Mucosa of descending colon (tissue), 3 donors: ENCODE results near the gene SLC26A8. TPM values are rescaled to one million over a fixed set of nuclear protein-coding genes. Genes with fewer than 3 reads are reported as not detected.
A peak's percentile ranks its signal among the peaks of the same experiment; 100 is the strongest.

Experiments
- ATAC-seq: fragments of 200-7000 bp; cut with Tn5 transposase; one replicate; pipeline ENCODE4 v1.9.1; 2020; ENCODE audit warnings: mild to moderate bottlenecking, moderate library complexity
- DNase-seq, 3 donors: peaks; one replicate each; pipeline ENCODE4 v3.0.0-alpha.2; 2020
- H3K36me3 ChIP-seq: fragments of 200-600 bp; one replicate; pipeline ENCODE4 v1.8.0; 2021; ENCODE audit warnings: low read depth, mild to moderate bottlenecking
- H3K4me1 ChIP-seq: fragments of 200-600 bp; one replicate; pipeline ENCODE4 v1.8.0; 2021; ENCODE audit warnings: low read depth, mild to moderate bottlenecking
- H3K4me3 ChIP-seq: fragments of 200-600 bp; one replicate; pipeline ENCODE4 v1.8.0; 2021; ENCODE audit warnings: mild to moderate bottlenecking
- H3K9me3 ChIP-seq: fragments of 200-600 bp; one replicate; pipeline ENCODE4 v1.8.0; 2021; ENCODE audit warnings: mild to moderate bottlenecking
- intact Hi-C, 2 donors: fragments of 100-400 bp; cut with DNase I in 1 of 2; cut with micrococcal nuclease in 1 of 2; formaldehyde crosslinking; loops; one replicate each; pipeline versions ENCODE4 v1.11.0 to v1.11.1; 2022; cut with DNase I, micrococcal nuclease
- total RNA-seq, 3 donors: library from RNA; stranded (reverse); fragmentation: NEBNext Ultra II Directional in 2 of 3; extraction: Animal tissue kit (Norgen Biotek cat#: 25700) in 2 of 3; gene quantifications; one replicate each; pipeline versions ENCODE4 v1.2.1 to v1.2.4, GENCODE V29; 2021 to 2023
- TF ChIP-seq, protein P1 (sequence below): fragments of 200-600 bp; IDR thresholded peaks from one replicate; pipeline ENCODE4 v1.8.0; 2022; ENCODE audit warnings: antibody characterized with exemption, mild to moderate bottlenecking
- donor health status: DM: no; HTN: no; CAD: no; lungs with moderate emphysema.
- donor health status: DM: no; HTN: no; CAD: no.
- donor health status: DM: no; HTN: yes; CAD: no.

Gene SLC26A8
- total RNA-seq, 3 donors from 2014 or later = 0.28 to 1.0 (median 0.35) TPM

DNA sequence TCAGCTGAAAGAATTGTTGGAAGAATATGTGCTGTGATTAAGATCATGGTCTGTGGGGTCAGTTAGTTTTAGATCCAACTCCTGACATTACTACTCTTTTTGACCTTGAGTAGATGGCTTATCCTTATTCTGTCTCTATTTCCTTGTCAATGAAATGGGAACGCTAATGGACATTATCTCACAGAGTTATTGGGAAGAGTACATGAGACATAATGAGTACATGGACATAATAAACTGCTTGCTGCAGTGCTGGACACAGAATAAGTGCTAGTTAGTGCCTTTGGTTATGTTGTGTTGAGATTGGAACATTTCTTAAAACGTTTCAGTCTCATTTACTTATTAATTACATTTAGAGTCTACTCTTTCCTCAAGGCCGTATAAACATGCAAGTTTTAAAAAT is 45.8 kb upstream of the SLC26A8 start:
- TF ChIP-seq, protein P1, sequence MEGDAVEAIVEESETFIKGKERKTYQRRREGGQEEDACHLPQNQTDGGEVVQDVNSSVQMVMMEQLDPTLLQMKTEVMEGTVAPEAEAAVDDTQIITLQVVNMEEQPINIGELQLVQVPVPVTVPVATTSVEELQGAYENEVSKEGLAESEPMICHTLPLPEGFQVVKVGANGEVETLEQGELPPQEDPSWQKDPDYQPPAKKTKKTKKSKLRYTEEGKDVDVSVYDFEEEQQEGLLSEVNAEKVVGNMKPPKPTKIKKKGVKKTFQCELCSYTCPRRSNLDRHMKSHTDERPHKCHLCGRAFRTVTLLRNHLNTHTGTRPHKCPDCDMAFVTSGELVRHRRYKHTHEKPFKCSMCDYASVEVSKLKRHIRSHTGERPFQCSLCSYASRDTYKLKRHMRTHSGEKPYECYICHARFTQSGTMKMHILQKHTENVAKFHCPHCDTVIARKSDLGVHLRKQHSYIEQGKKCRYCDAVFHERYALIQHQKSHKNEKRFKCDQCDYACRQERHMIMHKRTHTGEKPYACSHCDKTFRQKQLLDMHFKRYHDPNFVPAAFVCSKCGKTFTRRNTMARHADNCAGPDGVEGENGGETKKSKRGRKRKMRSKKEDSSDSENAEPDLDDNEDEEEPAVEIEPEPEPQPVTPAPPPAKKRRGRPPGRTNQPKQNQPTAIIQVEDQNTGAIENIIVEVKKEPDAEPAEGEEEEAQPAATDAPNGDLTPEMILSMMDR = no peak
- Histone ChIP-seq H3K36me3 (no peaks in the 10 kb centered on the region), H3K4me1 (peaks cover 21% of the 10 kb centered on the region), H3K4me3 (no peak overlapping the region), H3K9me3 (no peaks in the 10 kb centered on the region)
- no peak for ATAC-seq
- no peak for DNase-seq
- intact Hi-C loops = no loop called here

DNA sequence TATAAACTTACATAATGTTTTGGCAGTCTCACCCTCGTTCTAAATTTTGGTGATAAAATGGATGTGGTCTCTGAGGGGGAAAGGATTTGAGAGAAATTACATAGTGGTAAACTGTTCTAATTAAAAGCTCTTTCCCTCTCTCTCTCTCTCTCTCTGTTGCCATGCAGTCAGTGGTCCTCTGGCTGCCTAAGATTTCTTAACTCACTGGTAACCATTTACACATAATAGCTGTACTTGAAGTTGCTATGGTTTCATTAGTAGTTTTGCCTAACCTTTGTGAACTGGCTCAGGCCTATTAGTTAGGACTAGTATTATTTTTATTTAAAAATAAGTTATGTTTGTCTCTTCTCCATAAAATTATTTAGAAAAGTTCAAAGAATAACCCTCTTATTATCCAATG is 45.1 kb upstream of the SLC26A8 start:
- DNase-seq = no peak
- TF ChIP-seq, protein P1 = no peak
- Histone ChIP-seq H3K4me3 (no peak overlapping the region), H3K4me1 (peaks cover 26% of the 10 kb centered on the region), H3K9me3 (no peaks in the 10 kb centered on the region), H3K36me3 (no peaks in the 10 kb centered on the region)
- no peak for ATAC-seq
- intact Hi-C loops = no loop called here

DNA sequence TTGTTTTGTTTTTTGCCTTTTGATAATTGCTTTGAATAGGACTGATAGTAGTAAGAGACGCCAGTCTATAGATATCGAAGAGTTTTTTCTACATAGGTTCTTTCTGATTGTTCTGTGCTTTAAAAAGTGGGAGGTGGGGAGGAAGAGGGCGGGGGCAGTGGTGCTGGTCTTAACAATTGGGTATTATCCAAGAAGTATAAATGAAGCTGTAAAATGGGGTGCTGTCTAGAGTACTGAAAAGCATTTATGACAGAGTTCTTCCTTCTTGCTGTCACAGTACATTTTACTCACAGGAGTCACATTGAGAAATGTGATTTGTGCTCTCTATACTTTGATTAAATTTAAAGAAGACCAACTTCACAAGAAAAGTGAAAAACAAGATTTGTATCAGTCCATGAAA is 44.1 kb upstream of the SLC26A8 start:
- Histone ChIP-seq H3K36me3 (no peaks in the 10 kb centered on the region), H3K9me3 (no peaks in the 10 kb centered on the region), H3K4me3 (no peak overlapping the region), H3K4me1 (peaks cover 28% of the 10 kb centered on the region)
- TF ChIP-seq, protein P1 = no peak
- intact Hi-C loops = no loop called here
- DNase-seq (no peak), ATAC-seq (no peak)

DNA sequence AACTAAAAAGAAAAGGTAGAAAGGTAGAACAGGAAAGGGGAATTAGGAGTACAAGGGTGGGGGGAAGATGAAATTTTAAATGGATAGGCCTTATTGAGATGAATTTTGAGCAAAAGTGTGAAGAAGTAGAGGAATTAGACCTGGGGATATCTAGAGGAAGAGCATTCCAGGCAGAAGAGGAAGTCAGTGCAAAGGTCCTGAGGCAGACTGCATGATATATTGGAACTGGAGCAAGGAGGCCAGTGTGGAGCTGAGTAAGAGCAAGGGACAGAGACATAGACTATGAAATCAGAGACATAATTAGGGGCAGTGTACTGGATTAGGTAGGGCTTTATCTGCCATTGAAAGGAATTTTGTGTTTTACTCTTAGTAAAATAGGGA is 43.6 kb upstream of the SLC26A8 start:
- ATAC-seq = peak; percentile 71
- H3K9me3 ChIP-seq = no peaks in the 10 kb centered on the region
- H3K4me1 ChIP-seq = peaks cover 34% of the 10 kb centered on the region
- TF ChIP-seq, protein P1 = no peak
- no peak overlapping the region for H3K4me3 ChIP-seq
- H3K36me3 ChIP-seq = no peaks in the 10 kb centered on the region
- DNase-seq = peak in 1 of 3 donors; percentile 32
- intact Hi-C loops = no loop called here

DNA sequence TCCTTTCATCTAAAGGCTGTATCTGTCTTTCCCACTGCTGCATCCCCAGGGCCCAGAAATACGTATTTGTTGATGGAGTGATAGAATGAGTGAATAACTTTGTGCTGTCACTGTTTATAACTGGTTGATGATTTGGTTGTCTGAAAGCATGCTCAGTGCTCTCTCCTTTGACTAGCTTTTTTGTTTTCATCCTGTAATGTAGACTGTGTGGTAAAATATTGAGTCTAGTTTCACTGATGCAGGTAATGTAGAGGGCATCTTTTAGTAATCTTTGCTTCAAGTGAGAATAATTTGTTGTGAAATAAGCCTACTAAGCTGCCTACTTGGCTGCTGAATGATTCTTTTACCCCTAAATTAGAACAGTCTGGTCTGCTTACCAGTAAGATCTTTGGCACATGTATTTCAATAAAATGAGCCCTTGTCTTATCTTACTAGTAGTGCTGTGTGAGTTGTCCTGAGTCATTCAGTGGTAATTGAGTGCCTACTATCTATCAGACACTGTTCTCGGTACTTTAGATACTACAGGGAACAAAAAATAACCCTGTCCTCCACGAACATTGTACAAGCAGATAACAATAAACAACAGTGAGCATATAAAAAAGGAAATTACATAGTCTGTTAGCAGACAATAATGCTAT is 43.1 kb upstream of the SLC26A8 start:
- intact Hi-C loops = no loop called here
- ATAC-seq (peak; percentile 74), DNase-seq (no peak)
- Histone ChIP-seq H3K4me1 (peaks cover 34% of the 10 kb centered on the region), H3K36me3 (no peaks in the 10 kb centered on the region), H3K9me3 (no peaks in the 10 kb centered on the region), H3K4me3 (no peak overlapping the region)
- TF ChIP-seq, protein P1 = no peak

DNA sequence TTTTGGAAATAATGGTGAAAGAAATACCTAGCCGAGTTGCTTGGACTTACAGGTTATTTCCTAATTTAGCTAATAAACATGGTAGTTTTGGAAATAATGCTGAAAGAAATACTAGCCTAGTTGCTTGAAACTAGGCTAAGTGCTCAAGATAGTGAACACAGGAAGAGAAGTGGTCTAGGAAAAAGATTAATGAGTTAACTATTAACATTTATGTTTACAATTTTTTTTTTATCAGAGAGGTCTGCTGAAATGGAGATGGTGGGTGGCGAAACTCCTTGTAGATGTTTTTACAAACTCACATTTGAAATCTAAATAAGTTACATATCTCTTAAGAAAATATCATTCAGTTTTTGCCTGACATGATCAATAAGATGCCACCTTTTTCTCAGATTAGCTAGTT is 42.4 kb upstream of the SLC26A8 start:
- DNase-seq (no peak), ATAC-seq (no peak)
- no peaks in the 10 kb centered on the region for H3K36me3 ChIP-seq
- H3K9me3 ChIP-seq = no peaks in the 10 kb centered on the region
- H3K4me3 ChIP-seq = no peak overlapping the region
- intact Hi-C loops = no loop called here
- H3K4me1 ChIP-seq = peaks cover 34% of the 10 kb centered on the region
- TF ChIP-seq, protein P1 = no peak
